T-helper 1 cell treated with Interleukin-12 subunit alpha and Interleukin-12 subunit beta and Interleukin-4 antibody, amounts not matched to agents 30 μg/mL and 1 μg/mL, for 36 hours (primary cell): Measurements from ENCODE around the gene CLIC5.

Experiments used
- H3K27ac Mint-ChIP-seq: one replicate; pipeline ENCODE4 v1.8.0; 2021; ENCODE audit warnings: mild to moderate bottlenecking, mixed read lengths
- H3K27me3 Mint-ChIP-seq: one replicate; pipeline ENCODE4 v1.8.0; 2021; ENCODE audit warnings: low read depth, mixed read lengths
- H3K36me3 Mint-ChIP-seq: one replicate; pipeline ENCODE4 v1.8.0; 2021; ENCODE audit warnings: low read depth, mixed read lengths
- H3K4me1 Mint-ChIP-seq: one replicate; pipeline ENCODE4 v1.8.0; 2021; ENCODE audit warnings: low read depth, mixed read lengths
- H3K4me3 Mint-ChIP-seq: one replicate; pipeline ENCODE4 v1.8.0; 2021; ENCODE audit warnings: mild to moderate bottlenecking, moderate library complexity, mixed read lengths
- H3K9me3 Mint-ChIP-seq: one replicate; pipeline ENCODE4 v1.8.0; 2021; ENCODE audit warnings: mixed read lengths

The CLIC5 gene

DNA sequence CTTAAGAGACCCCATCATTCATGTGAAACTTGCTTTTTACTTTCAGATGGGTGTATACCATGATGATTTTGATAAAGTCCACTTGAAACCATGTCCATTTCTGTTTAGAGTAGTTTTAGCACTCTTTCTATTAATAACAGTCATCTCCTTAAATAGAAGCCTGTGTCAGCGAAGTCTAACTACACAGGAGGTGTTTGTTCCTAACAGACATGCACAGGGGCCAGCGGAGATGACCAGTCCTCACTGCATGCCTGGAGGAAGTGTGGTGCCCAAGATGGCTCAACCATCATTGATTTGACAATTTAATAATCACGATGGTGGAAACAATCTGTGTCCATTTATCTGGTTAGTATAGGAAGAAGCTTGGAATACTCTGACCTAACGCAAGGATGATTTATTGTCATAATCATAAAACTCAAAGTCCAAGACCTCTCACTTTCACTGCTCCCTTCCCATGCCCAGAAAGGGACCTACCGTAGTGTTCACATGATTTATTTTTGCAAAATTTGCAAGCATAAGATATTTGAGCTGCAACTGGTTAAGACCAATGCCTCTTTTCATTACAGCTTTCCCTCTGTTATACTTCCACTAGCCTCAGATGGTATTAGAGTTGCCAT lies 31.0 kb upstream of the CLIC5 start:
- H3K9me3 Mint-ChIP-seq = no peaks in the 10 kb centered on the region
- no peak overlapping the region for H3K4me3 Mint-ChIP-seq
- peaks cover 4% of the 10 kb centered on the region for H3K27me3 Mint-ChIP-seq
- no peaks in the 10 kb centered on the region for H3K36me3 Mint-ChIP-seq
- no peak overlapping the region for H3K27ac Mint-ChIP-seq
- H3K4me1 Mint-ChIP-seq = peaks cover 7% of the 10 kb centered on the region

DNA sequence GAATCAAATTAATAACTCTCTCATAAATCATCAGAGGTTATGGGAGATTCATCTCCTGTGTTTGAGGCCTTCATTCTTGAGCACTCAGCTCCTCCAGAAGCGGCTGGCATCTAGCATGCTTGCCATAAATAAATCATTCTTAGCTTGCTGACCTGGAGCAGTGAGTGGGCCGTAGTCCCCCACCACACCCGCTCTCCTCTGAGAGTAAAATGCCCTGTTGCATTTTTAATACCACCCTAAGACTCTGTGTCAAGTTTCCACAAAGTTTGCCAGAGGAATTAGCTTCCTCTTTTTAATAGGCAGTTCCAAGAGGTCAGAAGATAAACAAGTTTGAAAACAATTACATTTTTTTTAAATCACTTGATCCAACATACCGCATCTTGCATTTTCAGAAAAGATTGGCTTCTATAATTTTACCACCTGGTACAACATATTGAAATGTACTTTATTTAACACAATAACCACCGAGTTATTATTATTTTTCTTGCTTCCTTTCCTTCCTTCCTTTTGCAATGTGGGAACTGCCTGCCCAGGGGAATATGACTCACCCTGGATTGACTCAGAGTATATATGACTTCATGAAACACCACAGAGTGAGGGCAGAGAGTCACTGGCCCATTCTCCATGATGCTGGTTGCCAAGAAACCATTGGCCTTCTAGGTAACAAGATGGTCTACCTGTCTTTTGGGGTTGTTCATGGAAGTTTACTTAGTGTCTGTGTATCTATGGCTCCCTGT lies 29.4 kb upstream of the CLIC5 start:
- peak overlapping the region; percentile 5 for H3K27ac Mint-ChIP-seq
- H3K4me1 Mint-ChIP-seq = peaks cover 5% of the 10 kb centered on the region
- H3K27me3 Mint-ChIP-seq = no peaks in the 10 kb centered on the region
- H3K4me3 Mint-ChIP-seq = no peak overlapping the region
- H3K9me3 Mint-ChIP-seq = no peaks in the 10 kb centered on the region
- H3K36me3 Mint-ChIP-seq = no peaks in the 10 kb centered on the region

DNA sequence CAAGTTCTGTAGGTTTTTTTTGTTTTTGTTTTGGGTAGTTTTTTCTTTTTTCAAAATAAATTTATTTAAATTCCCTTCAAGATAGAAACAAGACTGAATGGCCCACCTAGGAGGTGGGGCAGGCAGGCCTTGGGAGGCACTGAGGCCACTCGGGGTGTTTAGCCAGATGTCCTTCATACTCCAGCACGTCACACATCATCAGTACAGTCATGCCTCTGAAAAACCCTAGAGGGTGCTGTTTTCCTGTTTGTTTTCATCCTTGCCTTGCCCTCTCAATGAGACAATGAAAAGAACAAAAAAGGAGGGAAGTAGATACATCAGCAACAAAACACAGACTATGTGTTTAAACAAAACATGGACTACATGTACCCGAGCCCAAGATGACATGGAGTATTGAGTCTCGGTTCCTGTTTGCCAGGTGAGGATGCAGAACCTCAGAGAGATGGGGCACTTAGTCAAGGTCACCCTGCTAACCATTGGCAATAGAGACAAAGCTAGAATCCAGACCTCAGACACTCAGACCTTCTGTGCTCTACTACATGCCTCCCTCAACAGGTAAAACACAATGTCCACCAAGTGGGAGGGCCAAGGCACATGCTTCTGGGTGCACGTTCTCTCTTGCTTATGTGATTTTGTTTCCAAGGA lies 26.8 kb upstream of the CLIC5 start:
- Mint-ChIP-seq H3K4me3 (no peak overlapping the region), H3K27ac (no peak overlapping the region), H3K27me3 (no peaks in the 10 kb centered on the region), H3K36me3 (no peaks in the 10 kb centered on the region), H3K4me1 (peaks cover 5% of the 10 kb centered on the region), H3K9me3 (no peaks in the 10 kb centered on the region)

DNA sequence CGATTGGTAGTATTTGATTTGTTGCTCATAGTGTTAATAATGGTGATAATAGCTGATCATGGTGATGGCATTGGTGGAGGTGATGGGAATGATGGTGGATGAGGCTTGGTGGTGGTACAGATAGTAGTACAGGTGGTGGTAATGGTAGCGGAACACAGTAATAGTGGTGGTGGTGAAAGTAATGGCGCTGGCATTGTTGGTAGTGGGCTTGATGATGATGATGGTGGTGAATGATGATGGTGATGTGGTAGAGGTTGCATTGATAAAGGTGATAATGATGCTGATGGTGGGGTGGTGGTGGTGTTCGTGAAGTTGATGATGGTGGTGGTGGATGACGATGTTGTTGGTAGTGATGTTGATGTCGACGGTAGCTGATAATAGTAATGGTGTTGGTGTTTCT lies 24.6 kb upstream of the CLIC5 start:
- Mint-ChIP-seq H3K36me3 (no peaks in the 10 kb centered on the region), H3K4me1 (peaks cover 4% of the 10 kb centered on the region), H3K27ac (no peak overlapping the region), H3K4me3 (no peak overlapping the region), H3K9me3 (no peaks in the 10 kb centered on the region), H3K27me3 (no peaks in the 10 kb centered on the region)

DNA sequence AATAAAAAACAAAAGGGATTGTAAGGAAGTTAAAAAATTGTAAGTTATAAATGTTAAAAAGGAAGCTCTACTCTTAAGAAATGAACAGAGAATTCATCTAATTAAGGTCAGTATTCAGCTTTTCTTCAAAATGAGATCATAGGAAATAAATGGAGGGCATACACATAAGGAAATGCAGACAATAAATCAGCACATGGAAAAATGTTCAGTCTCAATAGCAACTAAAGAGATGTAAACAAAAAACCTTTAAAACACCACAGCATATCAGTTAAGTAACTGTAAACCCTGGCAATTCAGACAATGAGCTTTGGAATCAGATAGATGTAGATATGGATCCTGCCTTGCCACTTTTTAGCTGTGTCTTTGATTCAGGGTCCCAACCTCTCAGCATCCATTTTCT lies 24.0 kb upstream of the CLIC5 start:
- Mint-ChIP-seq H3K27ac (no peak overlapping the region), H3K9me3 (no peaks in the 10 kb centered on the region), H3K4me1 (peaks cover 2% of the 10 kb centered on the region), H3K4me3 (no peak overlapping the region), H3K36me3 (no peaks in the 10 kb centered on the region), H3K27me3 (no peaks in the 10 kb centered on the region)

DNA sequence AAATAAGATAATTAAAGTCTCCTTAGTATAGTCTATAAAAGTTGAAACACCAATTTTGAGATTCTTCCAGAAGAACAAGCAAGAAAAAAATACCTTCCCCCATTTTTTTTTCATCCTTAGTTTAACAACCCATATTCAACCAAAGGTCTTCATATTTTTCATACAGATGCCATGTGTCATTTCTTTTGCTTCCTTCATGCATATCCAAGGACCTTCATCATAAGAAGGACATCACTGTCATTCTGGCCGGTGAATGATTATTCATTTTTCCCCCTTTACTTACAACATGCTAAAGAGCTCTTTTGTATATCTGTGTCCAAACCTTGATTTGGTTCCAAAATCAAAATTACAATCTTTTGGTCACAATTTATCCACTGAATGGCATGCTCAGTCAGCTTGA lies 21.3 kb upstream of the CLIC5 start:
- no peaks in the 10 kb centered on the region for H3K36me3 Mint-ChIP-seq
- no peaks in the 10 kb centered on the region for H3K9me3 Mint-ChIP-seq
- H3K27me3 Mint-ChIP-seq = no peaks in the 10 kb centered on the region
- H3K27ac Mint-ChIP-seq = no peak overlapping the region
- H3K4me3 Mint-ChIP-seq = no peak overlapping the region
- H3K4me1 Mint-ChIP-seq = no peaks in the 10 kb centered on the region

DNA sequence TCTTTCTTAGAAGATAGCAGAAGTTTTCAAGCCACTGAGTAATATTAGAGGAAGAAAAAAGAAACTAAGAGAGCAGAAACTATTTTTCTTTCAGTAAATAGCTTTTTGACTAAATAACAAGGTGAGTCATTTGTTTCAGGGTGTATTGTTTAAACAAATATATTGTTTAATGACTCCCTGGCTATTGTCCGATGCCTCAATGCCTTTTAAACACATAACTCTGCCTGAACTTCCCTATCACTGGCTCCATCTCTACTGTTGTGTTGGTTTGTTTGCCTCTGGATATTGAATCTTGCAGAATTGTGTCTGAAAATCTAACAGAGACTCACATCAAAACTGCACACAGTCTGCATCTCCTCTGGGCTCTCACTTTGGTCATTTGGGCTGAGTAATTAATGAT lies 19.6 kb upstream of the CLIC5 start:
- Mint-ChIP-seq H3K36me3 (no peaks in the 10 kb centered on the region), H3K27ac (no peak overlapping the region), H3K9me3 (no peaks in the 10 kb centered on the region), H3K27me3 (peaks cover 6% of the 10 kb centered on the region), H3K4me1 (no peaks in the 10 kb centered on the region), H3K4me3 (no peak overlapping the region)

DNA sequence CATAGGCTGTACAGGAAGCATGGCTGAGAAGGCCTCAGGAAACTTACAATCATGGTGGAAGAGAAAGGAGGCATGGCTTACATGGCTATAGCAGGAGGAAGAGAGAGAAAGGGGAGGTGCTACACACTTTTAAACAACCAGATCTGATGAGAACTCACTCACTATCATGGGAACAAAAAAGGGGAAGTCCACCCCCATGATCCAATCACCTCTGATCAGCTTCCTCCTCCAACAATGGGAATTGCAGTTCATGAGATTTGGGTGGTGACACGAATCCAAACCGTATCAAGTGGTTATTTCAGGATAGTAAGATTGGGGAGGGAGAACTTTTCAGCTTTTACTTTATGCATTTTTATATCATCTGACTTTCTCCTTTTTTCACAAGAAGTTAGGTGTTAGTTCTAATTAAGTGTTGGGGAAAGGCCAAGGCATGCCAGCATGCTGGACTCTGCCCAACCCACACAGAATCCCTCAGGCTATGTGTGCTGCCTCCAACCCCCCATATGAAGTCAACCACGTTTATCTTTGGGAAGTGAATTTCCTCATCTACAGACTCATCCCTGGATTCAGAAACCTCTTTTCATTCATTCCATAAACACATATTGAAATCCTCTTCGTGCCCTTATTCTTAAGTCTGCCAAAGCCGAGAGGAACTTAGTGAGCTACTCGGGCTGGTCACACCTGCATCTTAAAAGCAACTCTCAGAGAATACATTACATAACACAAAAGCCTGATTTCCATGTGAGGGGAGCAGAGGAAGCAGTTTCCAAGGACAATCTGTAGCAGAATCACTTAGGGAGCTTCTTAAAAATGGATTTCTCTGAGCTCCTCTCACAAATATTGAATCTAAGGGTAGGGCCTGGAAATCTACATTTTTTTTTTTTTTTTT lies 16.7 kb upstream of the CLIC5 start:
- Mint-ChIP-seq H3K36me3 (no peaks in the 10 kb centered on the region), H3K27me3 (peaks cover 9% of the 10 kb centered on the region), H3K4me3 (no peak overlapping the region), H3K27ac (no peak overlapping the region), H3K9me3 (no peaks in the 10 kb centered on the region), H3K4me1 (no peaks in the 10 kb centered on the region)

DNA sequence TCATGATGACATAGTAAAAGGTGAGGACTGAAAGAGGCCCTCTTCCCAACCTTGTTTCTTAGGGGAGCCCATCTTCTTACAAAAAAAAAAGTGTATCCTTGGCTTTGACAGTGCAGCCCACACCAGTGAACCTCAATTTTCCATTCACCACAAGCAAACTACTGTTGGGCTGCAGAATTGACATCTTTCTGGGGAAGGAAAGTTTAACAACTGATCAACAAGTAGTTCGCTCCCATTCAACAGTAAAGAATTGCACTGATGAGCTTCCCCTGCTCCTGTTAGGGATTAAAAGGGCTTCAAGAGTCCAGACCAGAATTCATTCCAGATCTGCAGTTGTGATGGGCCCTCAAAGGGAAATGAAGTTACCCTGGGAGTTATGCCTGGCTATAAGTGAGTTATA lies 13.9 kb upstream of the CLIC5 start:
- Mint-ChIP-seq H3K4me1 (no peaks in the 10 kb centered on the region), H3K4me3 (no peak overlapping the region), H3K36me3 (no peaks in the 10 kb centered on the region), H3K9me3 (no peaks in the 10 kb centered on the region), H3K27ac (no peak overlapping the region), H3K27me3 (peaks cover 18% of the 10 kb centered on the region)

DNA sequence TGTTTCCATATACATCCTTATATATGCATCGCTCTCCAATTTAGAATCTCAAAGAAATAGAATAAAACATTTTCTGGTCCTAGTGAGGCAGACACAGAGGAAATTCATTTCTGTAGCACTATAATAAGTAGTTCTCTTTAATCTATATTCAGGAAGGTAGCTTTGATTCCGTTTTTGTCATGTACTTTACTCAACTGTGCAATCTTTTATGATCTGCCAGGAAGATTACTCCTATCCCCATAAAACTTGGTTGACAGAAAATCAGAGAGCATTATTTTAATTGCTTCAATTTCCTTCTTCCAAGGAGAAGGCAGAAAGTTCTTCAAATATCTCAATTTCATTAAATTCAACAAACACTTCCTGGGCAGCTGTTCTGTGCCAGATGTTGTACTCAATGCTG lies 10.6 kb upstream of the CLIC5 start:
- Mint-ChIP-seq H3K4me3 (no peak overlapping the region), H3K27ac (no peak overlapping the region), H3K36me3 (no peaks in the 10 kb centered on the region)

DNA sequence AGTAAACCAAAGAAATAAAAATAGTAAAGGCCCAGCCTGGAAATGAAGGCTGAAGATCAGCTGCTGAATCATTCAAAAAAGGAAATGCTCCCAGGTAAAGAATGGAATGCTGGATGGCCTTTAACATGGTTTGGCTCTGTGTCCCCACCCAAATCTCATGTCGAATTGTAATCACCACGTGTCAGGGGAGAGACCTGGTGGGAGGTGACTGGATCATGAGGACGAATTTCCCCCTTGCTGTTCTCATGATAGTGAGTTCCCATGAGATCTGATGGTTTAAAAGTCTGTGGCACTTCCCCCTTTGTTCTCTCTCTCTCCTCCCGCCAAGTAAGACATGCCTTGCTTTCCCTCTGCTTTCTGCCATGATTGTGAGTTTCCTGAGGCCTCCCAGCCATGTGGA lies 9.9 kb upstream of the CLIC5 start:
- Mint-ChIP-seq H3K36me3 (no peaks in the 10 kb centered on the region), H3K27ac (no peak overlapping the region), H3K9me3 (no peaks in the 10 kb centered on the region), H3K4me3 (no peak overlapping the region), H3K27me3 (peaks cover 35% of the 10 kb centered on the region), H3K4me1 (no peaks in the 10 kb centered on the region)

More for the DNA sequence above, 10.6 kb upstream of the CLIC5 start:
- peaks cover 34% of the 10 kb centered on the region for H3K27me3 Mint-ChIP-seq
- no peaks in the 10 kb centered on the region for H3K9me3 Mint-ChIP-seq
- no peaks in the 10 kb centered on the region for H3K4me1 Mint-ChIP-seq

DNA sequence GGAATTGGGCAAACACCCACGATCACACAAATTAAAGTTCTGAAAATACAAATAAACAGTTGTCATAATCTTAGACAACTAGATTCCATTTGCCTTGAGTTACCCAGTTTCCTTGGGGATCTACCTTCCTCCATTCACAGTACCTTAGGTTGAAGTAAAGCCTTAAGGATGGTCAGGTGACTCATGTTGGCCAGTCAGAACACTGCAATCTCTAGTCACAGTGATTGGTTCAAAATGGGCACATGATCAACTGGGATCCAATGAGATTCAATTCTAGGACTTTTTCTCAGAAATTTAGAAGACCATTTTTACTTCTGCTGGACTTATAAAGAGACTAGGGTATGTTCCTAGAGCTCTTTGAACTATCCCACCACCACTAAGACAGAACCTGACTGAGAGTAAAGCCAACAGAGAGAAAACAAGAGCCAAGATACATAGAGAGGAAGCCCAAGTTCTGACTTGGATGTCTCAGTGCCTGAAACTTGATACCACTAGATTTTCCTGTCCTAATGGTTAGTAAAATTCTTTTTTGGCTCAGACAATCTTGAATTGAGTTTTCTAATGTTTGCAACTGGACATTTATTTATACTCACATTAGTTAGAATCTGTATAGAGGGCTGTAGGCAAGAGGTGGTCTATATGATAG lies 8.6 kb upstream of the CLIC5 start:
- H3K27me3 Mint-ChIP-seq = peaks cover 32% of the 10 kb centered on the region
- no peaks in the 10 kb centered on the region for H3K4me1 Mint-ChIP-seq
- H3K4me3 Mint-ChIP-seq = no peak overlapping the region

DNA sequence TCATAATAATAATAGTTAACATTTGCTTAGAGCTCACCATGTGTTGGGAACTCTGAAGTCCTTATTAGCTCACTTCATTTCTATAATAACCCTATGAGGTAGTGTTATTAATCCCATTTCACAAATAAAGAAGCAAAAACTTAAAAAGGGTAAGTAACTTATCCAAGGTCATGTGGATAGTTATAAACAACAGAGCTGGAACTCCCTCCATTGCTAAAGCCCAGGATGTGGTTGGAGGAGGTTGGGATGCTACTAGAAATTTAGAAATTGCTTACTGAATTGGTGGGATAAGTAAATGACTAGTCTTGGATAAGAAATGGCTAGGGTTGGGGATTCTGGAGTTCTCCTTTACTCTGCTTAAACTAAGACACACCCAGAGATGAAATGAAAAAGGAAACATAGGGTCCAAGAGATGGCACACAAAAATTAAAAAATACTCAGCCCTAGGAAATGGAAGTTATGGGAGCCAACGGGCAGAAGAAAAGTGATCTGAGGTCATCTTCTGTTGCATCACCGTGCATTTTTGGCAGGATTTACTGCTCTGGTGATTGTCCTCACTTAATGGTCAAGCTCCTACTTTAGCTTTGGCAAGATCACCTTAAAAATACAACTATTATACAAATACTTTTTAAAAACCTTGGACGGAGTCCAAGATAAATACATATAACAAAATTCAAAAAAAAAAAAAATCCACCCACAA lies 7.7 kb upstream of the CLIC5 start:
- H3K36me3 Mint-ChIP-seq = no peaks in the 10 kb centered on the region
- H3K4me1 Mint-ChIP-seq = no peaks in the 10 kb centered on the region
- peaks cover 40% of the 10 kb centered on the region for H3K27me3 Mint-ChIP-seq
- H3K4me3 Mint-ChIP-seq = no peak overlapping the region
- no peak overlapping the region for H3K27ac Mint-ChIP-seq
- no peaks in the 10 kb centered on the region for H3K9me3 Mint-ChIP-seq

More for the DNA sequence above, 8.6 kb upstream of the CLIC5 start:
- H3K27ac Mint-ChIP-seq = no peak overlapping the region
- H3K36me3 Mint-ChIP-seq = no peaks in the 10 kb centered on the region
- no peaks in the 10 kb centered on the region for H3K9me3 Mint-ChIP-seq
